ENCODE results near the gene KIAA0513.

GRCh38 chr16:85134789-85135142 lies 107.2 kb downstream of the KIAA0513 start:
- TF ChIP-seq POLR2A (IDR thresholded peaks at IDR 0.05; ENCODE audit: low read depth, low read length) (no peak), POU2F2 (IDR thresholded peaks at IDR 0.05; ENCODE audit: low read depth, low read length) (no peak)
